GM19023 (cell line): ENCODE data around the gene VPS8.

ENCODE experiments used
- ATAC-seq: cut with Tn5 transposase; IDR thresholded peaks from one replicate; pipeline ENCODE4 v1.9.1; 2021; ENCODE audit warnings: mild to moderate bottlenecking, moderate library complexity; ENCODE audit not compliant: unreplicated experiment

VPS8 gene

DNA sequence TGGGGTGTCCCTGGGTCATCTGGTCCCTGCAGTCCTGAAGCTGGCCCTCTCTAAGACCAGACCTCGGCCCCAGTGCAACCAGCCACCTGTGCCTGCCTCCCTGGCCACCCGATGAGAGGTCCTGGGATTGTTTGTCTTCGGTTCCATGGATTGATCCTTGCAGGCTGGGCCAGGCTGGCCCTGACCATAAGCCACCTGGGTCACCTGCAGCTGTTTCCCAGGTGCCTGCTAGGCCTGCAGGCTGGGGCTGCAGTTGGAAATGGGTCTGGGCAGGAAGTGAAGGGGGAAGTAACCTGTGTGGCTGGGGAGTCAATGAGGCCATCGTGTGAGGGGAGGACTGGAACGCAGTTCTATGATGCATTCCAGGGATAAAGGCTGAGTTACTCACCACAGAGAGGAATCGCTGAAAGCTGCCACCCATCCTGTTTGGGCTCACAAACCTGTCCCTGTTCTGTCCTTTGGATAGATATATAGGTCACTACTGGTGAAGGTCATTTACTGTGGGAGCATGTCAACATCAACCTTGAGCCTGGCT, 30.9 kb upstream of the VPS8 start:
- ATAC-seq, result no peak

DNA sequence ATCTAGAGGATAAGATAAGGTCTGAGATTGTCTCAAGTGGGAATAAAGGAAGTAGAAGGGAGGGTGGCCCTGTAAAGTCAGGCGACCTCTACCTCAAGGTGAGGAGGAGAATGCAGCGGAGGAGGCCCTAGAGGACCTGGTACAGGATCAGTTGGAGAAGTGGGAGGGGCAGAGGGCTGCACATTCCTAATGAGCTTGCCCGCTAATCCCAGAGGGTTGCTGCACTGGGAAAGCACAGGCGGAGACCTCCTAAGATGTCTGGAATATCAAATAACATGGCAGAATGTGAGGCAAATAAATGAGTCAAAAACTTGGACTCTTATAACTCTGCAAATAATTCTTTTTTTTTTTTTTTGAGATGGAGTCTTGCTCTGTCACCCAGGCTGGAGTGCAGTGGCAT, 30.2 kb upstream of the VPS8 start:
- ATAC-seq, result no peak

DNA sequence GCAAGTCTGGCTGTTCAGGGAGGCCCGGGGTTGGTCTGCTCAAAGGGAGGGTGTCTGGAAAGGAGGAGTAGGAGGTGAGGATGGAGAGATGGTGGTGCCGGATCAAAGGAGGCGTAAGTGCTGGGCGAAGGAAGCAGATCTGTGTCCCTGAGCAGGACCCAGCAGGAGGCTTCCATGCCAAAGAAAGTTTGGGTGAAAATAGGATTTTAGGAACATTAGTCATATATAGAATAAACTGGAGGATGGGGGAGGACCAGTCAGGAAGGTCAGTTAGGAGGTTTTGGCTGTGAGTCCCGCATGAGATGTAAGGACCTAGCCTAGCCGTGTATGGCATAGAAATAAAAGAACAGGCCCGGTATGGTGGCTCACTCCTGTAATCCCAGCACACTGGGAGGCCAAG, 28.6 kb upstream of the VPS8 start:
- ATAC-seq, result no peak

DNA sequence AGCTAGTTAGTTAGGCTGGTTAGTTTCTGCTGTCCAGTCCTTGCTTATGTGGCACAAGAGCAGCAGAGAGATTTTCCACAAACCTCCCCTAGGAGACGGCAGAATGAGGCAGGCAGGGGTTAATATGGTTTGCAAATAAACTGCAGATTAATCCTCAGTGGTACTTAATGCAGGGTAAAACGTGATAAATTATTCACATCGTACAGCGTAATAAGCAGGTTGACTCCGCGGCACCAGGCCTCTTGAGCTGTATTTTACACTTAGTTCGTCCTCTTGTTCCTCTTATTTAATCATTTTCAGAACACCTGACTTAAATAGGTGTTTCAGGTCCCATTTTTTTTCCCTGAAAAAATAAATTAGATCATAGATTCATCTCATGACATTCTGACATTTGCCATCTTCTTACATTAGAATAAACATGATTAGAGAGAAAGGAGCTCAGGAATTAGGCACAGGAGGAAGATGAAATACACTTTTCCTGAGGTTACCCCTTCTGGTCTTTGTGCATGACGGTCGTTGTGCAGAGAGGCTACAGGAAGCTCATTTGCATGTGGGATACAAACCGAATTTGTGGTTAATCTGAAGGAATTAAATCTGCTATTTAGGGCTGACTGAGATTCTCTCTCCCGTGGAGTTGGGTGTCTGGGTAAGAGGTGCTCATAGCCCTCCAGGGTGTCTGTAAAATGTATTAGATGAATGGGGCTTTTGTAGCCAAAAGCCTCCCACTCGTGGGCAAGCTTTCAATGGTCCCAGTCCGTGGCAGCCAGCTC, 27.1 kb upstream of the VPS8 start:
- no peak for ATAC-seq

DNA sequence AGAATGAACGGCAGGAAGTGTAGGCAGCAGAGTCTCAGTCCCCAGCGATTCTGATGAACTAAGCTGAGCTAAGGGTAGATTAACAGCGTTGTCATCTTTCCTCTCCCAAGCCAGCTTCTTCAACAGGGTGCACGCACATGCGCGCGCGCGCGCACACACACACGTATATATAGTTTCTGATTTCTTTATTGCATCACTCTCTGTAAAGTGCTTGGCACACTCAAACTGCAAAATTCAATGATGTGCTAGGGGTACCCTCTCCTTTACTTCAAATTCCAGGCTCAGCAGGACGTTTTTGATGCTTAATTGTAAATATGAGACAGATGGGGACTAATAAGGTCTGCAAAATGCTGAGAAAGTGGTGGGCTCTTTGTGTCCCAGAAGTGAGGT, 26.1 kb upstream of the VPS8 start:
- ATAC-seq, result no peak

DNA sequence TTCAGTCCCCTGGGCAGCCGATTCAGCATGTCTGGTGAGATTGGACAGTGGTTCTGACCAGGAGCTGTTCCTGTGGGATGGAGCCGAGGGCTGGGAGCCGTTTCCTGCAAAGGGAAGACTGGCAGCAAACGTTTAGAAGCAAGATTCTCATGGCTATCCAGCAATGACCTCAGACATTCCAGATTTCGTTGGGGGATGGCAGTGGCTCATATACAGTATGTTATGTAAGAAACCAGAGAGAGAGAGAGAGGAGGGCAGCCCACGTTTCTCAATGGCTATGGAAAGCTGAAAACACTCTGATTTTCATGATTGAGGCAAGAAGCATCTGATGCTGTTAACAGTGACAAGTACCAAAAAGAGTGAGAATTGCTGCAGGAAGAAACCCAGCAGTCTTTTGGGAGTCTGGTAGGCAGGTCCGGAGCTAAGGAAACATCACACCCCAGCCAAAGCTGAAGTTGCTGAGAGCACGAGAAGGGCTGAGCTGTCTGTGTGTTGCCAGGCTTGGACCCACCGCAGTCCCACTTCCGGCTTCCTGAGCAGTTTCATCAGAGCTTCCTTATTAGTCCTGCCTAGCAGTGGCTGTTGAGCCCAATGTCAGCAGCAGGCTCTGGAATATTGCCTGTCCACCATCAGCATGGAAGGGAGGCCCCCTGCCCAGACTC, 25.6 kb upstream of the VPS8 start:
- ATAC-seq, result no peak

DNA sequence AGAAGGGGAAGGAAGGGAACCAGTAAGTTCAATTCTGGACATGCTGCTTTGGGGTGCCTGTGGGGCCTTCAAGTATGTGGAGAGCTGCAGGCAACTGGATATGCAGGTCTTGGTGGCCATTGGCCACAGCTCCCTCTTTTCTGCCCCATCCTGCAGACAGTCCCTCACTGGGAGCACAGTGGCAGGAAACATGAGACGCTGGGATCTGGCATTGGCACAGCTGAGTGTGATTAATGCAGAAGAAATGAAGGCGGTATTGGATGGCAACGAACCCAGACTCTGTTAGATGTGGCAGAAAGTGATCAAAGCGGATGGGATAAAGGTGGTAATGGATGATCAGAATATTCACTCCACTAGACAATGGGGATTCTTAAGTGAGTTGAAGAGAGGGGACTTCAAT, 23.2 kb upstream of the VPS8 start:
- ATAC-seq, result no peak

DNA sequence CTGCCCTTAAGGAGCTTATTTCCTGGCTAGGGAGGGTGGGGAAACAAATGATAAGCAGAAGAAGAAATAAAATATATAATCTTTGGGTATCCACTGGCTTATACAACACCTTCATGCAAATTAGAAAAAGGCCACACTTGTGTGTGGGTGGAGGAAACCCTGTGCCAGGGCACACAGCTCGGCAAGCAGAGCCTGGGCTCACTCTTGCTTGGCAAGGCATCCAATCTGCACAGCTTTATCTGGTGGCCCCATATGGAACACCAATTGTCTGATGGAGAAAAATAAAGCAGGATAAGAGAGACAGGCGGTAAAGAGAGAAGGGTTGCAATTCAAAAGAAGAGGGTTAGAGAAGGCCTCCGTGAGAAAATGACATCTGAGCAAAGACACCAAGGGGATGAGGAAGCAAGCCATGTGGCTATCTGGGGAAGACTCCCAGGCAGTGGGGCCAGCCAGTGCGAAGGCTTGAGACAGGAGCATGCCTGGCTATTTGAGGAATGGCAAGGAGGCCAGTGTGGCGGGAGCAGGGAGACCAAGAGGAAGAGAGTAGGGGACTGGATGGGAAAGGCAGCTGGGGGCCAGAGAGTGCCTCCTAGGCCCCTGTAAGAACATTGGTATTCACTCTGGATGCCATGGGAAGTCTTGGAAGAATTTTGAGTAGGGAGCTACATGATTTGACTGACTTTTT, 22.5 kb upstream of the VPS8 start:
- no peak for ATAC-seq

DNA sequence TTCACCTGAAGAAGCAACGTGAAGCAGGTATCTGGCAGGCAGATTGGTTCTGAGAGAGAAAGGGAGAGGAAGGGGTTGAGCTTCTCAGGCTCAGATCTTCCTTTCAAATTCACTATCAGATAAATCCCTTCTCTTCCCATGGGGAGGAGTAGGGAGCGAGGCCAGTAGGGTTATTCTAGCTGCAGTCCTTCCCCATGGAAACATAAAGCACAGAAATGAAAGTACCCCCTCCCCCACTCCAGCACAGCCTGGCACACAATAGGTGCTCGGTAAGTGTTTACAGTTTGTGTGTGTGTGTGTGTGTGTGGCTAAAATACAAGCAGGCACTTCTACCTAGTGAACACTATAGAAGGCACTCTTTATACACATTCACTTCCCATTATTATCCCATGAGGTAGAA, 20.8 kb upstream of the VPS8 start:
- no peak for ATAC-seq

DNA sequence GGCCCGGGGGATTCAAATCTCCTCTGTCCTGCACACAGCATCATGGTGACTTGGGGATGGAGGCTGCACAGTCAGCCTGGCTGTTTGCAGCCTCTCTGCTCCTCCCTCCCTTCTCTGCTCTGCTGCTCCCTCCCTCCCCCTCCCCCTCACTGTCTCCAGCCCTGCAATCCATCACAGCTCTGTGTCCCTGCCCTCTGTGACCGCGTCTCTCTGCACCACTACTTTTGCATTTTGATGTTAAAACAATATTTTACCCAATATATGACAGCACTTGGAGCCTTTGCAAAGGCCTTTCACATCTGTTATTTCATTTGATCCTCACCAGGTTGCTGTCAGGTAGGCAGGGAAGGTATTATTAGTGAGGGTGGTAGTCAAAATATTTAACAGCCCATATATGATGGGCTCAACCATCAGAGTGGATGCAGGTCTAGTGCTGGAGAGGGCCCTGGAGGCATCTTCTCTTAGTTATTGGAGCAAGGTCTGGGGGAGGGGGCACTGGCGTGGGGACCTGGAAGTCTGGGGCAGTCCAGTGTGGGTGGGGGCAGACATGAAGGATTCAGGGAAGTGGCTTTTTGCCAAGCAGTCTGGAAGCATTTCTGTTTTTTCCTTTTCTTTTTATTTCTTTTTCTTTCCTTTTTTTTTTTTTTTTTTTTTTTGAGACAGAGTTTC, 16.3 kb upstream of the VPS8 start:
- no peak for ATAC-seq

DNA sequence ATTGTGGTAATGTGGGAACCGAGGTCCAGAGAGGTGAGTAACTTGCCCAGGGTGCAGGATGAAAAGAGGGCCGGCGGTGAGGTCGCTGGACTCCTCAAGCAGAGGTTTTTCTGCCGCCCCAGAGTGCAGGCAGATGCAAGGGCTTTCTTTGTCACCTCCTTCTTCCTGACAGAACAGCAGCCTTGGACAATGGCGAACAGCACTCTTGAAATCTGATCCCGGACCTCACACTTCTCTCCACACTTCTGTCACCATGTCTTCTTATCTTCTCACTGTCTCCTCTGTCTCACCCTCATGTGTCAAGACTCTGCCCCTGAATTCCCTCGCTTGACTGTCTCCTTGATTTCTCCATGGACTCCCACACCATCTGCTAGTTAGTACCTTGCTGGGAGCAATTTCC, 15.4 kb upstream of the VPS8 start:
- no peak for ATAC-seq

DNA sequence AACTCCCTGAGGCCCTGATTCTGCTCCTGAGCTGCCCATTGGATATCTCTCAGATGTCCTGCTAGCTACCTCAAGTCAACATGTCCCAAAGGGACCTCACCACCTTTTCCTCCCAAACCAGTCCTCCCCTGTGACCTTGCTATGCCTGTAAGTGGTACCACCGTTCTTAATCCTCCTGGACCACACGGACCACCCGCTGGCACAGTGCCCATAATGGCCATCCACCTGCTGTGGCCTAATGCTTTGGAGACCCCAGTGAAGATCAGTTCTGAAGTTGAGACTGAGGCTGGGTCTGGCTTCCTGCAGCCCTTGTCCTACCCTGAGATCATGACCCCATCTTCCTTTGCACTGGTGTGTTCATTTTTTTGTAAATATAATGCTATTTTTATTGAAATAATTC, 15.0 kb upstream of the VPS8 start:
- no peak for ATAC-seq

DNA sequence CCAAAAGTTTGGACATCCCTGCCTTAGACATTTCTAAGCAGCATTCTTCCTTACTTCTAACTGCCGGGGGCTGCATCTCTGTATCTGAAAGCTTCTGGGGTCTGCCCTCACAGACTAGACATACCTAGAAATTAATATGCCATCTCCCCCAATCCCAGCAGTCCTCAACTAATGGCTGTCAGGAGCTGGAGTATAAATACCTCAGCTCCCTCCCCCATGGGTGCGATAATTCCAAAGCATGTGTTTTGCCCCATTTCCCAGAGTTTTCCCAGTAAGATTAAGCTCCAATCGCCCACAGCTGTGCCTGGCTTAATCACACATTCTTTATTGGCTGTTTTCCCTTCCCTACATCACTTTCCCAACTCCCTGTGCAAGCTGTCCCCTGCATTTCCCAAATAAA, 13.8 kb upstream of the VPS8 start:
- no peak for ATAC-seq

DNA sequence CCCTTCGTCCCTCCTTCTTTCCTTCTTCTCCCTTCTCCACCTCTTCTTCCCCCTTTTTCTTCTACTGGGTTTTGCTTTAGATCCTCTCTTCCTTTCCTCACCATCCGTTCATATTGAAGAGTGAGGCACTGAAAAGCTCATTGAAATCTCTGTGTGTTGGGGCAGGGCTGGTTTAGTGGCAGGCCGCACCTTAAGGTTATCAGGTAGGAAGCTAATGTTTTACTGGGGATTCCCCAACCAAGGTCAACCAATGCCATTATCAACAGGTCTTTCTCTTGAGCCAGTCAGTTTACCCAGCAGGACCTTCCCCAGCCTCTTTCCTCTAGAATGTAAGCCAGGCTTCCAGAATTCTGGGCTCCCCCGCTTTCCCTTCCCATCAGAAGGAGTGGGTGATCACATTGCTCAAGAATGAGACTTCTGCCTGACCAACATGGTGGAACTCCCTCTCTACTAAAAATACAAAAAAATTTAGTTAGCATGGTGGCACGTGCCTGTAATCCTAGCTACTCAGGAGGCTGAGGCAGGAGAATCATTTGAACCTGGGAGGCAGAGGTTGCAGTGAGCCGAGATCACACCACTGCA, 11.5 kb upstream of the VPS8 start:
- ATAC-seq, result no peak

DNA sequence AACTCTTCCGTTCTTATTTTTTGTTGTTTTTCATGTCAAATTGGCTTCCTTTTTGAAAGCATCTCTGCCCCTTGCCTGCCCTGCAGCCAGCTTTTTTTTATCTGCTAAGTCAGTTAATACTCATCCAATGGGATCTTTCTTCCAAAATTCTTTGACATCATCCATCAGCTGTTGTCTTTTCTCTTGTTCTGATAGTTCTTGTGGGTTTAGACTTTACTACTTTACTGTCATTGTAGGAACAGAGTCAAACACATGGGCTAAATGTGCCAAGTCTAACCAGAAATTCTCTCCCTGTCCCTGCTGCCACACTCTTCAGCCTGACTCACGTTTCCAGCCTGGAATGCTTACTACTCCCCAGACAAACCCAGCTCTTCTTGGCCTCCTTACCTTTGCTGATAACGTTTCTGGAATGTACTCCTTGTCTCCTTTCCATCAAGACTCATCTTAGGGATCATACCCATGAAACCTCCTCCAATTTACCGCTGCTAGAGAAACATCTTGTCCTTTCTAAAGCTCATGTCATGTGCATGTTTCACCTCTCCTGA, 10.7 kb upstream of the VPS8 start:
- no peak for ATAC-seq

DNA sequence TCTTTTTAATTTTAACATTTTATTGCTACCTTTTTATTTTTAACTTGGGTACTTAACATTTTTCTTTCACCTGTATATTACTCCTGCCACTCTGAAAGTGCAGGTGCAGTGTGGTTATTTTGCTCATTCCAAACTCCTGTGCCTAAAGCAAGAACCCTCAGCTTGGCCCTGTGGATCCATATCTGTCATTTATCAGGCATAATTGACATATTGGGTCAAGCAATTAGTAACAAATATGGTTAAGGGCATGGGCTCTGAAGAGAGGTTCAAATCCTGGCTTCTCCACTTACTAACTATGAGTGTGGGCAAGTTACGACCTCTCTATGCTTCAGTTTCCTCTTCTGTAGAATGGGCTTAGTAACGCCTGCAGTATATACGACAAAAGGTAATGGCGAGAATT, 9.8 kb upstream of the VPS8 start:
- ATAC-seq, result no peak

DNA sequence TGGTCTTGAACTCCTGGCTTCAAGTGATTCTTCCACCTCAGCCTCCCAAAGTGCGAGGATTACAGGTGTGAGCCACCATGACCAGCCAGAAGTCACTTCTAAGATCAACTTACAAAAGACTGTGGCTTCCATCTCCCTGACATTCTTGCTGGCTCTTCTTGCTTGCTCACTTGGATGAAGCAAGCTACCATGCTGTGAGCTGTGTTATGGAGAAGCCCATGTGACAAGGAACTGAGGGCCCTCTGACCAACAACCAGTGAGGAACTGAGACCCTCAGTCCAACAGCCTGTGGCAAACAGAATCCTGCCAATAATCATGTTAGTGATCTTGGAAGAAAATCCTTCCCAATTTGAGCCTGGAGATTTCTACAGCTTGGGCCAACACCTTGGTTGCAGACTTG, 7.2 kb upstream of the VPS8 start:
- ATAC-seq, result no peak

DNA sequence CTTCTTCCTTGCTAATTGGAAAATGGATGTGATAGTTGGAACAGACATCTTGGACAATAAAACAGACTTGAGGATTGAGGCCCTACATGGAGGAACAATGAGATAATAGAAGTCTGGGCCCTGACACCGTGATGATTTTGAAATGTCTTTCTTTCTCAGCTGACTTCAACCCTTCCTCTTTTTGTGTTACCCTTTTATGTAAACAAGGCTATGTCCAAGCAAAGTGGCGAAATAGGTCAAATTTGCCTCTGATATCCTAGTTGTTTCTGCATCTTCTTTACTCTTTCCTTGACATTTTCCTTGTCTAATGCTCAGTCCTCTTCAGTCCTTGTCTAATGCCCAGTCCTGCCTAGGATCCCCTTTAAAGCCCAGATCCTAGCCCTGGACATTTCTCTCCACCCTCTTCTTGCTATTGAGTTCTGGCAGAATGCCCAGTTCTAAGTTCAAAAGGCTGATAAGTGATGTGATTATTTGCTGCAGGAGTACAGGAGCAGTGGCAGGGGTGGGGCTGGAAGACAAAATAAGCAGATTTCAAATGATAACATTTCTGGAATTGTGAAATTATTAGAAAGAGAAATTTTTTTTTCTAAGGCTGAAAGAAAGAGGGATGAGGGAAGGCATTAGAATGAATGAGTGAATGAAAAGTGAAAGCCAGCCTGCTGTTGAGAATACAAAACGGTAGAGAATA, 6.5 kb upstream of the VPS8 start:
- no peak for ATAC-seq

DNA sequence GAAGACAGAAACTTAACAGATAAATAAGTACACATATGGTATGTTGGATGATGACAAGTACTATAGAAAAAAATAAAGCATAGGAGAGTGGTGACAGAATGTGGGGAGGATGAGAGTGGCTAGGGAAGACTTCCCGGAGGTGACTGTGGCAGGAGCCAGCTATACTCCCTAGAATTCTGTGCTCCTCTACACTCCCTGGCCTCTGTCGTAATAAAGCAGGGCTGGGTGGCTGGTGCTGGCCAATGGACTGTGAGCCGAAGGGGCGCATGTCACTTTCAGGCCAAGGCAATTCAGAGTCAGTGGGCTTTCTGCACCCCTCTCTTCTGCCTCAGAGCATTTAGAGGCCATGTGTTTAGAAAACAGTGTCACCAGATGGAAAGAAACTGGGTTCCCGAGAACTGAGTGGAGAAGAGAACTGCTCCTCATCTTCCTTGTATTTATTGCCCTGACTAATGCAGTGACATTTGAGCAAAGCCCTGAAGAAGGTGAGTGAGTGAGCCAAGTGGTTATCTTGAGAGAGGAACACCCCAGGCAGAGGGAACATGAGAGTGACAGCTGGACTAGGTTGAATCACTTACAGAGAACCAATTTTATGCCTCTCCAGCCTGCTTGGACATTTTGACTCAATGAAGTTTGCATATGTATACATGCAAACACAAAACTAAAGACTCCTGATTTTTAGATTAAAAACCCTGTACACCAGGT, 5.2 kb upstream of the VPS8 start:
- no peak for ATAC-seq

DNA sequence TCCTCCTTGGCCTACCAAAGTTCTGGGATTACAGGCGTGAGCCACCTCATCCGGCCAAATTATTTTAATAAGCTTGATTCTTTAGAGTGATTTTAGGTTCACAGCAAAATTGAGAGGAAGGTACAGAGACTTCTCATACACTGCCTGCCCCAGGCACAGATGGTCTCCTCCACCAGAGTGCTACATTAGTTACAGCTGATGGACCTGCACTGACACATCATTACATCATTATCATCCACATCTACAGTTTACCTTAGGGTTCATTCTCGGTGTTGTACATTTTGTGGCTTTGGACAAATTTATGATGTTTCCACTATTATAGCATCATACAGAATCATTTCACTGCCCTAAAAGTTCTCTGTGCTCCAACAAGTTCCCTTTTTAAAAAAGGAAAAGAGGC, 4.4 kb upstream of the VPS8 start:
- ATAC-seq, result no peak
